H9 (cell line): ENCODE results near the gene FYCO1. TPM values are rescaled to one million over a fixed set of nuclear protein-coding genes. Genes with fewer than 3 reads are reported as not detected.

Experiments
- DNase-seq: peaks from one replicate; pipeline ENCODE4 v3.0.0-alpha.2; 2017
- H2AFZ ChIP-seq: one replicate; pipeline ENCODE4 v1.6.1; 2013; ENCODE audit warnings: mild to moderate bottlenecking, low read length, control low read depth, moderate library complexity
- H2AK5ac ChIP-seq: 2 replicates; pipeline ENCODE4 v1.6.1; 2013; ENCODE audit warnings: low read length, control low read depth, mixed read lengths; ENCODE audit not compliant: insufficient read length
- H2BK120ac ChIP-seq: one replicate; pipeline ENCODE4 v1.6.1; 2013; ENCODE audit warnings: low read depth, mild to moderate bottlenecking, low read length, control low read depth, inconsistent platforms; ENCODE audit not compliant: poor library complexity, severe bottlenecking
- H2BK12ac ChIP-seq: 2 replicates; pipeline ENCODE4 v1.6.1; 2013; ENCODE audit warnings: low read length, control low read depth, mixed read lengths, low read depth; ENCODE audit not compliant: insufficient read length
- H2BK15ac ChIP-seq: 2 replicates; pipeline ENCODE4 v1.6.1; 2013; ENCODE audit warnings: low read depth, low read length, control low read depth
- H2BK20ac ChIP-seq: one replicate; pipeline ENCODE4 v1.6.1; 2013; ENCODE audit warnings: low read depth, mild to moderate bottlenecking, low read length, control low read depth, inconsistent platforms; ENCODE audit not compliant: poor library complexity, severe bottlenecking
- H2BK5ac ChIP-seq: 2 replicates; pipeline ENCODE4 v1.6.1; 2013; ENCODE audit warnings: low read length, control low read depth, mixed read lengths; ENCODE audit not compliant: insufficient read length
- H3K14ac ChIP-seq: 2 replicates; pipeline ENCODE4 v1.6.1; 2013; ENCODE audit warnings: low read length, control low read depth; ENCODE audit not compliant: insufficient read depth
- H3K18ac ChIP-seq: 2 replicates; pipeline ENCODE4 v1.6.1; 2013; ENCODE audit warnings: low read depth, mild to moderate bottlenecking, mixed read lengths, low read length, control low read depth; ENCODE audit not compliant: insufficient read length
- H3K23ac ChIP-seq: 2 replicates; pipeline ENCODE4 v1.6.1; 2013; ENCODE audit warnings: low read length, control low read depth, mixed read lengths, low read depth; ENCODE audit not compliant: insufficient read length
- H3K23me2 ChIP-seq: 2 replicates; pipeline ENCODE4 v1.6.1; 2013; ENCODE audit warnings: low read depth, mild to moderate bottlenecking, mixed read lengths, low read length, control low read depth; ENCODE audit not compliant: insufficient read length, poor library complexity, severe bottlenecking
- H3K27ac ChIP-seq: 2 replicates; pipeline ENCODE4 v1.5.1; 2013; ENCODE audit warnings: low read length, control low read depth, mixed read lengths, low read depth; ENCODE audit not compliant: insufficient read length
- H3K27me3 ChIP-seq: 2 replicates; pipeline ENCODE4 v1.6.1; 2013; ENCODE audit warnings: low read length, control low read depth, inconsistent platforms; ENCODE audit not compliant: insufficient read depth
- H3K4ac ChIP-seq: 2 replicates; pipeline ENCODE4 v1.6.1; 2013; ENCODE audit warnings: low read depth, mild to moderate bottlenecking, control low read depth, inconsistent platforms, low read length, moderate library complexity
- H3K4me1 ChIP-seq: 2 replicates; pipeline ENCODE4 v1.6.1; 2013; ENCODE audit warnings: low read length, control low read depth, inconsistent platforms; ENCODE audit not compliant: insufficient read depth
- H3K4me2 ChIP-seq: 2 replicates; pipeline ENCODE4 v1.6.1; 2013; ENCODE audit warnings: low read length, control low read depth, mixed read lengths; ENCODE audit not compliant: insufficient read length, insufficient read depth
- H3K56ac ChIP-seq: 2 replicates; pipeline ENCODE4 v1.6.1; 2013; ENCODE audit warnings: low read depth, mild to moderate bottlenecking, mixed read lengths, low read length, control low read depth; ENCODE audit not compliant: insufficient read length
- H3K79me1 ChIP-seq: 2 replicates; pipeline ENCODE4 v1.6.1; 2013; ENCODE audit warnings: low read depth, mild to moderate bottlenecking, moderate library complexity, low read length, control low read depth, inconsistent platforms; ENCODE audit not compliant: insufficient read depth, poor library complexity, severe bottlenecking
- H3K79me2 ChIP-seq: 2 replicates; pipeline ENCODE4 v1.6.1; 2013; ENCODE audit warnings: low read length, control low read depth, inconsistent platforms; ENCODE audit not compliant: insufficient read depth
- H3K9ac ChIP-seq: 2 replicates; pipeline ENCODE4 v1.6.1; 2013; ENCODE audit warnings: low read length, control low read depth, mixed read lengths; ENCODE audit not compliant: insufficient read length; ENCODE audit errors: extremely low read depth
- H3K9me3 ChIP-seq: one replicate; pipeline ENCODE4 v1.6.1; 2013; ENCODE audit warnings: low read depth, low read length, inconsistent platforms; ENCODE audit not compliant: control insufficient read depth
- H3T11ph ChIP-seq: one replicate; pipeline ENCODE4 v1.6.1; 2013; ENCODE audit warnings: mild to moderate bottlenecking, low read length, control low read depth, inconsistent platforms
- H4K20me1 ChIP-seq: one replicate; pipeline ENCODE4 v1.6.1; 2013; ENCODE audit not compliant: control insufficient read depth, insufficient read length, insufficient read depth
- H4K5ac ChIP-seq: 2 replicates; pipeline ENCODE4 v1.6.1; 2013; ENCODE audit warnings: low read depth, mild to moderate bottlenecking, mixed read lengths, low read length, control low read depth; ENCODE audit not compliant: insufficient read length
- H4K8ac ChIP-seq: replicated peaks from 2 replicates; pipeline ENCODE4 v1.6.1; 2013; ENCODE audit warnings: low read length, control low read depth, mixed read lengths, low read depth; ENCODE audit not compliant: insufficient read length
- H4K91ac ChIP-seq: 2 replicates; pipeline ENCODE4 v1.6.1; 2013; ENCODE audit warnings: low read depth, mild to moderate bottlenecking, moderate library complexity, mixed read lengths, low read length, control low read depth; ENCODE audit not compliant: insufficient read length
- H3K27ac Mint-ChIP-seq, 3 experiments: 2 replicates in 2 of 3; 3 replicates in 1 of 3; pipeline ENCODE4 v1.8.0; 2020 to 2021; ENCODE audit warnings: mixed read lengths in 3 of 3, mild to moderate bottlenecking in 1 of 3, moderate library complexity in 1 of 3
- H3K27me3 Mint-ChIP-seq: 2 replicates; pipeline ENCODE4 v1.8.0; 2021; ENCODE audit warnings: low read depth, mild to moderate bottlenecking, moderate library complexity, mixed read lengths
- H3K36me3 Mint-ChIP-seq, 3 experiments: 2 replicates in 2 of 3; 3 replicates in 1 of 3; pipeline ENCODE4 v1.8.0; 2020 to 2021; ENCODE audit warnings: low read depth in 3 of 3, mixed read lengths in 3 of 3; ENCODE audit not compliant: insufficient read depth in 1 of 3
- H3K4me1 Mint-ChIP-seq, 2 experiments: 2 replicates each; pipeline ENCODE4 v1.8.0; 2020; ENCODE audit warnings: mixed read lengths in 2 of 2
- H3K4me3 Mint-ChIP-seq, 2 experiments: 2 replicates in 1 of 2; 3 replicates in 1 of 2; pipeline ENCODE4 v1.8.0; 2020 to 2021; ENCODE audit warnings: mild to moderate bottlenecking in 2 of 2, mixed read lengths in 2 of 2, moderate library complexity in 1 of 2
- H3K9me3 Mint-ChIP-seq, 2 experiments: 2 replicates in 1 of 2; 3 replicates in 1 of 2; pipeline ENCODE4 v1.8.0; 2020; ENCODE audit warnings: mild to moderate bottlenecking in 2 of 2, mixed read lengths in 2 of 2, moderate library complexity in 1 of 2
- WGBS: extraction: QIAGEN DNeasy Blood & Tissue Kit; methylation state at CpG from one replicate; pipeline ENCODE4 v1.1.7; 2013; ENCODE audit warnings: missing lambda C conversion rate, low lambda C conversion rate, mixed read lengths; ENCODE audit not compliant: insufficient read length; ENCODE audit errors: extremely low coverage; 5-methylcytosine and 5-hydroxymethylcytosine counted together
- total RNA-seq: library from RNA; stranded (reverse); gene quantifications from 2 replicates; pipeline ENCODE4 v1.2.1, GENCODE V29; 2021
- TF ChIP-seq, protein P1 (sequence below): fragments of 200-600 bp; sonication (generic); conservative IDR thresholded peaks from 3 replicates; pipeline ENCODE4 v1.8.0; 2021; ENCODE audit warnings: antibody characterized with exemption, mild to moderate bottlenecking

FYCO1 gene
- total RNA-seq, 1 experiment from 2014 or later: 10.4 TPM

DNA sequence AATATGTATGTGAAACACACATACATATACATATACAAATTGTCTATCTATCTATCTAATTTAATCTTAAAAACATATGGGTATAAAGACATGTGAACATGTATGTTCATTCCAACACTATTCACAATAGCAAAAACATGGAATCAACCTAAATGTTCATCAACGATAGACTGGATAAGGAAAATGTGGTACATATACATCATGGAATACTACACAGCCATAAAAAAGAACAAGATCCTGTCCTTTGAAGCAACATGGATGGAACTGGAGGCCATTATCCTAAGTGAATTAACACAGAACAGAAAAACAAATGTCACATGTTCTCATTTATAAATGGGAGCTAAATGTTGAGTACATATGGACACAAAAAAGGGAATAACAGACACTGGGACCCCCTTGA lies 103.5 kb downstream of the FYCO1 start:
- WGBS: no CpG with 5 or more reads among the region's 1 CpG

More for the DNA sequence above, 103.5 kb downstream of the FYCO1 start:
- Histone ChIP-seq H2AFZ (no peak overlapping the region), H3K79me2 (no peaks in the 10 kb centered on the region), H3K27ac (no peak overlapping the region), H3T11ph (no peak overlapping the region), H2BK5ac (no peak overlapping the region), H4K5ac (no peak overlapping the region), H3K4me2 (no peak overlapping the region), H2BK20ac (no peak overlapping the region), H3K9me3 (no peaks in the 10 kb centered on the region), H3K4ac (no peak overlapping the region), H4K91ac (no peak overlapping the region), H3K27me3 (no peaks in the 10 kb centered on the region), H3K18ac (no peak overlapping the region), H4K20me1 (no peaks in the 10 kb centered on the region), H2AK5ac (no peak overlapping the region), H2BK120ac (no peak overlapping the region), H4K8ac (no peak overlapping the region), H3K9ac (no peak overlapping the region), H3K23ac (no peak overlapping the region), H2BK15ac (no peak overlapping the region), H3K14ac (no peak overlapping the region), H2BK12ac (no peak overlapping the region), H3K23me2 (no peaks in the 10 kb centered on the region), H3K56ac (no peak overlapping the region), H3K4me1 (no peaks in the 10 kb centered on the region), H3K79me1 (no peaks in the 10 kb centered on the region)
- Mint-ChIP-seq H3K27me3 (no peaks in the 10 kb centered on the region; the same call in none of the 2 replicates), H3K4me1 (peaks cover 6% of the 10 kb centered on the region in 2 experiments; a peak in 3 of 4 replicates), H3K9me3 (no peaks in the 10 kb centered on the region), H3K27ac (no peak overlapping the region), H3K4me3 (no peak overlapping the region), H3K36me3 (no peaks in the 10 kb centered on the region)
- TF ChIP-seq, protein P1, sequence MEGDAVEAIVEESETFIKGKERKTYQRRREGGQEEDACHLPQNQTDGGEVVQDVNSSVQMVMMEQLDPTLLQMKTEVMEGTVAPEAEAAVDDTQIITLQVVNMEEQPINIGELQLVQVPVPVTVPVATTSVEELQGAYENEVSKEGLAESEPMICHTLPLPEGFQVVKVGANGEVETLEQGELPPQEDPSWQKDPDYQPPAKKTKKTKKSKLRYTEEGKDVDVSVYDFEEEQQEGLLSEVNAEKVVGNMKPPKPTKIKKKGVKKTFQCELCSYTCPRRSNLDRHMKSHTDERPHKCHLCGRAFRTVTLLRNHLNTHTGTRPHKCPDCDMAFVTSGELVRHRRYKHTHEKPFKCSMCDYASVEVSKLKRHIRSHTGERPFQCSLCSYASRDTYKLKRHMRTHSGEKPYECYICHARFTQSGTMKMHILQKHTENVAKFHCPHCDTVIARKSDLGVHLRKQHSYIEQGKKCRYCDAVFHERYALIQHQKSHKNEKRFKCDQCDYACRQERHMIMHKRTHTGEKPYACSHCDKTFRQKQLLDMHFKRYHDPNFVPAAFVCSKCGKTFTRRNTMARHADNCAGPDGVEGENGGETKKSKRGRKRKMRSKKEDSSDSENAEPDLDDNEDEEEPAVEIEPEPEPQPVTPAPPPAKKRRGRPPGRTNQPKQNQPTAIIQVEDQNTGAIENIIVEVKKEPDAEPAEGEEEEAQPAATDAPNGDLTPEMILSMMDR: no peak
- no peak for DNase-seq
